ENCODE results near the gene HUNK.

Gene HUNK

DNA sequence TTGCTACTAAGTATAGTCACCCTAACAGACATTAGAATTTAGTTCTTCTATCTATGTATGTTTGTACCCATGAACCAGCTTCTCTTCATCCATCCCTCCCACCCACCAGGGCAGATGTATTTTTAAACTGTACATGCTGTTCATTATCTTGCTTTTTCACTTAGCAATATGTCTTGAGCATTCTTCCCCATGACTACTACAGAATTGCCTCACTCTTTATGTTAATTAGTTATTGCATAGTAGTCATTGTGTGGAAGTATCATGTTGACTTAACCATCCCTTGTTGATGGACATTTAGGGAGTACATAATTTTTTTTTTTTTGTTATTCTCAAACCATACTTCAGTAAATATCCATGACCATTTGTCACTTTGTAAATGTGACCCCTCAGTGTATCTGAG, 9.9 kb downstream of the HUNK start:
- Histone ChIP-seq H3K36me3 (ENCODE audit: control insufficient read depth, insufficient read depth, low read length) (peaks cover 8% of the 10 kb centered on the region), H3K27ac (ENCODE audit: low read depth, low read length, severe bottlenecking) (no peak overlapping the region), H3K4me3 (ENCODE audit: extremely low read depth, insufficient read depth, low read length, poor library complexity, severe bottlenecking) (no peak overlapping the region), H3K9me3 (ENCODE audit: control insufficient read depth, low read length) (no peaks in the 10 kb centered on the region), H3K4me1 (ENCODE audit: control insufficient read depth, insufficient read depth, low read length, poor library complexity, severe bottlenecking) (peaks cover 11% of the 10 kb centered on the region)

GRCh38 chr21:31885146-31885545, 12.3 kb downstream of the HUNK start:
- 93 to 95% methylated on average over 6 to 10 of the region's 11 CpGs for WGBS, 2 experiments (ENCODE audit: insufficient coverage in 2 of 2)
- Histone ChIP-seq H3K4me3 (ENCODE audit: extremely low read depth, insufficient read depth, low read length, poor library complexity, severe bottlenecking) (no peak overlapping the region), H3K9me3 (ENCODE audit: control insufficient read depth, low read length) (no peaks in the 10 kb centered on the region), H3K27ac (ENCODE audit: low read depth, low read length, severe bottlenecking) (no peak overlapping the region), H3K36me3 (ENCODE audit: control insufficient read depth, insufficient read depth, low read length) (peaks cover 8% of the 10 kb centered on the region), H3K4me1 (ENCODE audit: control insufficient read depth, insufficient read depth, low read length, poor library complexity, severe bottlenecking) (peaks cover 10% of the 10 kb centered on the region)

GRCh38 chr21:31886915-31887314, 14.1 kb downstream of the HUNK start:
- Histone ChIP-seq H3K36me3 (ENCODE audit: control insufficient read depth, insufficient read depth, low read length) (peaks cover 5% of the 10 kb centered on the region), H3K27ac (ENCODE audit: low read depth, low read length, severe bottlenecking) (no peak overlapping the region), H3K4me1 (ENCODE audit: control insufficient read depth, insufficient read depth, low read length, poor library complexity, severe bottlenecking) (peaks cover 9% of the 10 kb centered on the region), H3K4me3 (ENCODE audit: extremely low read depth, insufficient read depth, low read length, poor library complexity, severe bottlenecking) (no peak overlapping the region), H3K9me3 (ENCODE audit: control insufficient read depth, low read length) (no peaks in the 10 kb centered on the region)
- 97 to 100% methylated on average over 4 of the region's 5 CpGs for WGBS, 2 experiments (ENCODE audit: insufficient coverage in 2 of 2)

DNA sequence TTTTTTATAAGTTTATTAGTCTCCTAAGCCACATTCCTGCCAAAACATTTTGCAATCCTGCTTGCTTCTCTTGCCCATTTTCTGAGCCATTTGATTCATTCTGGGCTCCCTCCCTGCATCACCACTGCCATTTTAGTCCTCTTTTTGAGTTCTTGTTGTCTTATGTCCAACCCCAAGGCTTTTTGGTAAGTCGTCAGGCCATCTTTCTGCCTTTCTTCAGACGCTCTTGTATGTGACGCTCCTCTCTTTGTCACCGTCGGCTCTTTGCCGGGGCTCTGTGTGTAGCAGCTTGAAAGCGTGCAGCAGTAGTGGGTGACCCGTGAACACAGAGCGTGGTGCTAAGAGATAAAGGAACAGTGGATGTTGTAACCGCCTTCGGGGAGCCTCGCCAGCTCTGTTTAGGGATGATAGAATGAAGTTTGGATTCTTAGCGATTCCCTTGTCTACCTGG, 14.6 kb downstream of the HUNK start:
- Histone ChIP-seq H3K4me1 (ENCODE audit: control insufficient read depth, insufficient read depth, low read length, poor library complexity, severe bottlenecking) (peaks cover 9% of the 10 kb centered on the region), H3K9me3 (ENCODE audit: control insufficient read depth, low read length) (no peaks in the 10 kb centered on the region), H3K36me3 (ENCODE audit: control insufficient read depth, insufficient read depth, low read length) (no peaks in the 10 kb centered on the region), H3K4me3 (ENCODE audit: extremely low read depth, insufficient read depth, low read length, poor library complexity, severe bottlenecking) (no peak overlapping the region), H3K27ac (ENCODE audit: low read depth, low read length, severe bottlenecking) (no peak overlapping the region)
- WGBS, 2 experiments (ENCODE audit: insufficient coverage in 2 of 2), result 95 to 97% methylated on average over 13 of the region's 13 CpGs

DNA sequence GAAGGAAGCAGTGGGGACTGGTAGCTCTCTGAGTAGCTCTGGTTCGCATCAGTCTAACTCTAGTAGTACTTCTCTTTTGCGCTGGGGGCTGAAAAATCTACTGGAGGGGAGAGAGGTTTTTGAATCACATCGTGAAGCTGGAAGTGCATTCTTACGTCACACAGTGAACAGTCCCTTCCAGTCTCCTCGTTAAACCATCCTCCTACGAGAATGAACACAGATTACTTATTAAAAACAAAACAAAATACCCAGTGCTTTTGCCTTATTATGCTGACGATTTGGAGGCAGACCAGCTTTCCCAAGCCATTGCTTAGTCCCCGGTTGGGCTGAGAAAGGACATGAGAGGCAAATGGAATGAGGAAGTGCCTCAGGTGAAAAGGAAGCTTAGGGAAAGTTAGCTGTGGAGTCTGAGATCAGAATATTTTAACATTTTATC, 16.1 kb downstream of the HUNK start:
- peak overlapping the region; percentile 61 for H3K27ac ChIP-seq (ENCODE audit: low read depth, low read length, severe bottlenecking)
- peaks cover 23% of the 10 kb centered on the region for H3K4me1 ChIP-seq (ENCODE audit: control insufficient read depth, insufficient read depth, low read length, poor library complexity, severe bottlenecking)
- no peak overlapping the region for H3K4me3 ChIP-seq (ENCODE audit: extremely low read depth, insufficient read depth, low read length, poor library complexity, severe bottlenecking)
- no peaks in the 10 kb centered on the region for H3K36me3 ChIP-seq (ENCODE audit: control insufficient read depth, insufficient read depth, low read length)
- WGBS, 2 experiments (ENCODE audit: insufficient coverage in 2 of 2), result 9 to 10% methylated on average over 2 of the region's 8 CpGs
- H3K9me3 ChIP-seq (ENCODE audit: control insufficient read depth, low read length), result no peaks in the 10 kb centered on the region

- Histone ChIP-seq H3K4me3 (ENCODE audit: extremely low read depth, insufficient read depth, low read length, poor library complexity, severe bottlenecking) (no peak overlapping the region), H3K36me3 (ENCODE audit: control insufficient read depth, insufficient read depth, low read length) (no peaks in the 10 kb centered on the region), H3K4me1 (ENCODE audit: control insufficient read depth, insufficient read depth, low read length, poor library complexity, severe bottlenecking) (peaks cover 28% of the 10 kb centered on the region), H3K27ac (ENCODE audit: low read depth, low read length, severe bottlenecking) (no peak overlapping the region), H3K9me3 (ENCODE audit: control insufficient read depth, low read length) (no peaks in the 10 kb centered on the region)
- no CpG with 5 or more reads among the region's 2 CpGs for WGBS, 2 experiments (ENCODE audit: insufficient coverage in 2 of 2)
Measured at GRCh38 chr21:31889460-31889859, 16.6 kb downstream of the HUNK start.

GRCh38 chr21:31892686-31893085, 19.9 kb downstream of the HUNK start:
- peaks cover 40% of the 10 kb centered on the region for H3K4me1 ChIP-seq (ENCODE audit: control insufficient read depth, insufficient read depth, low read length, poor library complexity, severe bottlenecking)
- H3K9me3 ChIP-seq (ENCODE audit: control insufficient read depth, low read length), result no peaks in the 10 kb centered on the region
- no peak overlapping the region for H3K4me3 ChIP-seq (ENCODE audit: extremely low read depth, insufficient read depth, low read length, poor library complexity, severe bottlenecking)
- WGBS, 2 experiments (ENCODE audit: insufficient coverage in 2 of 2), result 19 to 39% methylated on average over 4 to 7 of the region's 9 CpGs
- peaks cover 4% of the 10 kb centered on the region for H3K36me3 ChIP-seq (ENCODE audit: control insufficient read depth, insufficient read depth, low read length)
- no peak overlapping the region for H3K27ac ChIP-seq (ENCODE audit: low read depth, low read length, severe bottlenecking)

DNA sequence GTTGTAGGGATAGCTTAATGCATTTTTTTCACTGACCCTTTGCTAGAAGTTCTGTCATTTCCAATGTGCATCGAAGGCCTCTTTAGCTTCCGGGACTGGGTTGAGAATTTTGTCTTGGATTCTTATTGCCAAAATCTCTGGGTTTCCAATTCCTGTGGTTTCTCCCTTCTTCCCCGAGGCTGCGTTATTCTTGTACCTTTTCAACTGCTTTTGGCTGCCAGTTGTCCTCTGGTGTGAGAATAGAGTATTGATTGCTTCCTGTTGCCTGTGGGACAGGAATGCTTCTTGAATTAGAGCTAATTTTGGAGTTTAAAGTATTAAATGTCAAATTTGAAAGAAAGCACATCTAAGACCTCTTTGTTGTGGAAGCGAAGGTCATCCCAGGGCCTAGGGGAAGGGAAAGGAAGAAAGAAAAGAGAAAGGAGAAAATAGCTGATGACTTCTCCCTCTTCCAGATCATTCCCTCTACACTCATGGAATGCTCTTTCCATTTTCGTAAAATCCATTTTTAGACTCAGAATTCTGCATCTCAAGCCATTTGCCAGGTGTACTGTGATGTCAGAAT, 21.1 kb downstream of the HUNK start:
- 63 to 96% methylated on average over 1 to 3 of the region's 6 CpGs for WGBS, 2 experiments (ENCODE audit: insufficient coverage in 2 of 2)
- peak overlapping the region; percentile 58 for H3K27ac ChIP-seq (ENCODE audit: low read depth, low read length, severe bottlenecking)

GRCh38 chr21:31894457-31894856, 21.6 kb downstream of the HUNK start:
- no peaks in the 10 kb centered on the region for H3K9me3 ChIP-seq (ENCODE audit: control insufficient read depth, low read length)
- WGBS, 2 experiments (ENCODE audit: insufficient coverage in 2 of 2), result 75 to 100% methylated on average over 2 of the region's 2 CpGs
- no peak overlapping the region for H3K4me3 ChIP-seq (ENCODE audit: extremely low read depth, insufficient read depth, low read length, poor library complexity, severe bottlenecking)
- peak overlapping the region; percentile 58 for H3K27ac ChIP-seq (ENCODE audit: low read depth, low read length, severe bottlenecking)
- H3K4me1 ChIP-seq (ENCODE audit: control insufficient read depth, insufficient read depth, low read length, poor library complexity, severe bottlenecking), result peaks cover 31% of the 10 kb centered on the region
- peaks cover 7% of the 10 kb centered on the region for H3K36me3 ChIP-seq (ENCODE audit: control insufficient read depth, insufficient read depth, low read length)

More for the DNA sequence above, 21.1 kb downstream of the HUNK start:
- H3K4me3 ChIP-seq (ENCODE audit: extremely low read depth, insufficient read depth, low read length, poor library complexity, severe bottlenecking), result no peak overlapping the region
- H3K4me1 ChIP-seq (ENCODE audit: control insufficient read depth, insufficient read depth, low read length, poor library complexity, severe bottlenecking), result peaks cover 36% of the 10 kb centered on the region
- no peaks in the 10 kb centered on the region for H3K9me3 ChIP-seq (ENCODE audit: control insufficient read depth, low read length)
- H3K36me3 ChIP-seq (ENCODE audit: control insufficient read depth, insufficient read depth, low read length), result peaks cover 7% of the 10 kb centered on the region

- H3K4me1 ChIP-seq (ENCODE audit: control insufficient read depth, insufficient read depth, low read length, poor library complexity, severe bottlenecking), result peaks cover 31% of the 10 kb centered on the region
- no peaks in the 10 kb centered on the region for H3K9me3 ChIP-seq (ENCODE audit: control insufficient read depth, low read length)
- H3K36me3 ChIP-seq (ENCODE audit: control insufficient read depth, insufficient read depth, low read length), result peaks cover 7% of the 10 kb centered on the region
- H3K27ac ChIP-seq (ENCODE audit: low read depth, low read length, severe bottlenecking), result peak overlapping the region; percentile 47
- WGBS, 2 experiments (ENCODE audit: insufficient coverage in 2 of 2), result 75 to 82% methylated on average over 4 to 6 of the region's 6 CpGs
- H3K4me3 ChIP-seq (ENCODE audit: extremely low read depth, insufficient read depth, low read length, poor library complexity, severe bottlenecking), result no peak overlapping the region
Measured at GRCh38 chr21:31895077-31895835, 22.4 kb downstream of the HUNK start.

- Histone ChIP-seq H3K36me3 (ENCODE audit: control insufficient read depth, insufficient read depth, low read length) (peaks cover 7% of the 10 kb centered on the region), H3K4me1 (ENCODE audit: control insufficient read depth, insufficient read depth, low read length, poor library complexity, severe bottlenecking) (peaks cover 31% of the 10 kb centered on the region), H3K9me3 (ENCODE audit: control insufficient read depth, low read length) (no peaks in the 10 kb centered on the region), H3K4me3 (ENCODE audit: extremely low read depth, insufficient read depth, low read length, poor library complexity, severe bottlenecking) (no peak overlapping the region), H3K27ac (ENCODE audit: low read depth, low read length, severe bottlenecking) (peak overlapping the region; percentile 47)
- 82 to 83% methylated on average over 7 of the region's 7 CpGs for WGBS, 2 experiments (ENCODE audit: insufficient coverage in 2 of 2)
Measured at GRCh38 chr21:31896019-31896418, 23.2 kb downstream of the HUNK start.
